GM23338 (cell line): ENCODE results near the gene PHTF2. TPM values are rescaled to one million over a fixed set of nuclear protein-coding genes. Genes with fewer than 3 reads are reported as not detected.

Experiments
- ATAC-seq: fragments of 200-7000 bp; cut with Tn5 transposase; 3 replicates; pipeline ENCODE4 v1.9.1; 2020
- DNase-seq: peaks from one replicate; pipeline ENCODE4 v3.0.0-alpha.2; 2015; ENCODE audit warnings: low spot score
- H2AFZ ChIP-seq: fragments of 200-600 bp; sonication (generic); 2 replicates; pipeline ENCODE4 v1.8.0; 2016; ENCODE audit warnings: antibody characterized with exemption, mild to moderate bottlenecking, moderate library complexity
- H3F3A ChIP-seq: fragments of 200-600 bp; sonication (generic); replicated peaks from 2 replicates; pipeline ENCODE4 v1.8.0; 2017; ENCODE audit warnings: antibody characterized with exemption, mixed run types, low read depth
- H3K27ac ChIP-seq: fragments of 200-600 bp; sonication (generic); 2 replicates; pipeline ENCODE4 v1.6.1; 2016; ENCODE audit warnings: low read depth
- H3K27me3 ChIP-seq: fragments of 200-600 bp; sonication (generic); 2 replicates; pipeline ENCODE4 v1.8.0; 2016; ENCODE audit warnings: mild to moderate bottlenecking, mixed run types, moderate library complexity; ENCODE audit not compliant: insufficient read depth
- H3K36me3 ChIP-seq: fragments of 200-600 bp; sonication (generic); 2 replicates; pipeline ENCODE4 v1.8.0; 2016; ENCODE audit warnings: mild to moderate bottlenecking; ENCODE audit not compliant: insufficient read depth
- H3K4me1 ChIP-seq: fragments of 200-600 bp; sonication (generic); 2 replicates; pipeline ENCODE4 v1.8.0; 2016; ENCODE audit warnings: mild to moderate bottlenecking, moderate library complexity; ENCODE audit not compliant: insufficient read depth
- H3K4me2 ChIP-seq: fragments of 200-600 bp; sonication (generic); 2 replicates; pipeline ENCODE4 v1.7.1; 2017; ENCODE audit warnings: mixed run types
- H3K4me3 ChIP-seq: fragments of 200-600 bp; sonication (generic); 2 replicates; pipeline ENCODE4 v1.6.1; 2016; ENCODE audit warnings: mixed run types
- H3K79me2 ChIP-seq: fragments of 200-600 bp; sonication (generic); replicated peaks from 2 replicates; pipeline ENCODE4 v1.8.0; 2017; ENCODE audit warnings: mild to moderate bottlenecking; ENCODE audit not compliant: insufficient read depth
- H3K9me2 ChIP-seq: fragments of 200-600 bp; sonication (generic); 2 replicates; pipeline ENCODE4 v1.8.0; 2017; ENCODE audit not compliant: insufficient read depth
- H4K20me1 ChIP-seq: fragments of 200-600 bp; sonication (generic); replicated peaks from 2 replicates; pipeline ENCODE4 v1.8.0; 2017; ENCODE audit warnings: mild to moderate bottlenecking; ENCODE audit not compliant: insufficient read depth
- H3K27ac Mint-ChIP-seq: 2 replicates; pipeline ENCODE4 v1.8.0; 2020; ENCODE audit warnings: inconsistent platforms, mild to moderate bottlenecking, moderate library complexity, mixed read lengths
- H3K27me3 Mint-ChIP-seq: 3 replicates; pipeline ENCODE4 v1.8.0; 2022; ENCODE audit warnings: low read depth, mild to moderate bottlenecking, moderate library complexity, mixed read lengths, inconsistent platforms; ENCODE audit not compliant: insufficient read depth, poor library complexity
- H3K36me3 Mint-ChIP-seq: 3 replicates; pipeline ENCODE4 v1.8.0; 2021; ENCODE audit warnings: low read depth, mild to moderate bottlenecking, inconsistent platforms, moderate library complexity, mixed read lengths
- H3K4me1 Mint-ChIP-seq: 3 replicates; pipeline ENCODE4 v1.8.0; 2020; ENCODE audit warnings: mild to moderate bottlenecking, inconsistent platforms, mixed read lengths
- H3K4me3 Mint-ChIP-seq: 3 replicates; pipeline ENCODE4 v1.8.0; 2021; ENCODE audit warnings: moderate library complexity, mild to moderate bottlenecking, inconsistent platforms, mixed read lengths
- H3K9me3 Mint-ChIP-seq: 3 replicates; pipeline ENCODE4 v1.8.0; 2020; ENCODE audit warnings: moderate library complexity, mild to moderate bottlenecking, inconsistent platforms, mixed read lengths
- ETS1 ChIP-seq: IDR thresholded peaks from 2 replicates; pipeline ENCODE4 v1.6.1; 2016; ENCODE audit warnings: antibody characterized with exemption
- JUNB ChIP-seq: IDR thresholded peaks from one replicate; pipeline ENCODE4 v1.6.1; 2016; ENCODE audit warnings: antibody characterized with exemption; ENCODE audit not compliant: unreplicated experiment
- NANOG ChIP-seq: IDR thresholded peaks from 2 replicates; pipeline ENCODE4 v1.6.1; 2016; ENCODE audit warnings: antibody characterized with exemption, borderline replicate concordance
- ZNF114 ChIP-seq: fragments of 250-450 bp; sonication (Bioruptor Pico); IDR thresholded peaks from 2 replicates; pipeline ENCODE4 v1.5.0; 2020; ENCODE audit warnings: mild to moderate bottlenecking, moderate library complexity
- ZNF331 ChIP-seq: fragments of 250-450 bp; sonication (Bioruptor Pico); IDR thresholded peaks from 2 replicates; pipeline ENCODE4 v1.5.0; 2020; ENCODE audit warnings: low read depth, mild to moderate bottlenecking, moderate library complexity
- ZNF462 ChIP-seq: fragments of 250-450 bp; sonication (Bioruptor Pico); IDR thresholded peaks from 2 replicates; pipeline ENCODE4 v1.5.0; 2020; ENCODE audit warnings: mild to moderate bottlenecking, moderate library complexity
- polyA plus RNA-seq: library from polyadenylated mRNA; unstranded; fragments of >200 nt; fragmentation: Nextera tagmentation; extraction: Ambion mirVana; gene quantifications from 2 replicates; pipeline ENCODE4 v1.2.1, GENCODE V29; 2016
- total RNA-seq: library from RNA; depleted of rRNA; stranded (reverse); fragments of >200 nt; shearing (Covaris generic); gene quantifications from 2 replicates; pipeline ENCODE4 v1.2.3, GENCODE V29; 2014

The PHTF2 gene
- total and polyA plus RNA-seq, 2 experiments from 2014 or later = 14.6 to 24.1 TPM

DNA sequence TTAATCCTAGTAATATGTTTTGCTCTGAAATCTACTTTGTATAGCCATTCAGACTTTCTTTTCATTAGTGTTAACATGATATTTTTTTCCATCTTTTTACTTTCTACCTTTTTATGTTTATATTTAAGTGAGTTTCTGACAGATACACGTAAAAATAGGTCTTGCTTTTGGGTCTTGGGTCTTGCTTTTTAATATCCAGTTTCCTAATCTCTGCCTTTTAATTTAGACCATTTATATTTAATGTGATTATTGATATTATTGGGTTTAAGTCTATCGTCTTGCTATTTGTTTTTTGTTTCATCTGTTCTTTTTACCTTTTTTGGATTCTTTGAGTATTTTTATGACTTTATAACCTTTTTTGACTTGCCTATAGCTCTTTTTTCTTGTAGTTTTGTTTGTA, 7.9 kb downstream of the PHTF2 start:
- H3K4me3 Mint-ChIP-seq = no peak overlapping the region
- no peak for DNase-seq
- peaks cover 63% of the 10 kb centered on the region for H3K79me2 ChIP-seq
- peaks cover 17% of the 10 kb centered on the region; the same call in 2 of the 3 replicates for H3K36me3 Mint-ChIP-seq
- H3K4me1 Mint-ChIP-seq = no peaks in the 10 kb centered on the region
- ATAC-seq = no peak
- no peaks in the 10 kb centered on the region for H3K27me3 ChIP-seq
- H3F3A ChIP-seq = no peaks in the 10 kb centered on the region
- no peak overlapping the region for H3K27ac Mint-ChIP-seq
- H3K4me2 ChIP-seq = no peak overlapping the region
- H3K4me3 ChIP-seq = no peak overlapping the region
- H2AFZ ChIP-seq = no peak overlapping the region
- H3K9me2 ChIP-seq = no peaks in the 10 kb centered on the region
- H3K27ac ChIP-seq = no peak overlapping the region
- H3K4me1 ChIP-seq = no peaks in the 10 kb centered on the region
- no peaks in the 10 kb centered on the region; the same call in 1 of the 2 replicates for H4K20me1 ChIP-seq
- H3K27me3 Mint-ChIP-seq = peaks cover 2% of the 10 kb centered on the region
- no peak for TF ChIP-seq ZNF462
- no peak for TF ChIP-seq ZNF331 (CRISPR knock-in tag)
- no peak for TF ChIP-seq ETS1
- peaks cover 16% of the 10 kb centered on the region; the same call in 2 of the 3 replicates for H3K9me3 Mint-ChIP-seq
- no peaks in the 10 kb centered on the region; the same call in 1 of the 2 replicates for H3K36me3 ChIP-seq

DNA sequence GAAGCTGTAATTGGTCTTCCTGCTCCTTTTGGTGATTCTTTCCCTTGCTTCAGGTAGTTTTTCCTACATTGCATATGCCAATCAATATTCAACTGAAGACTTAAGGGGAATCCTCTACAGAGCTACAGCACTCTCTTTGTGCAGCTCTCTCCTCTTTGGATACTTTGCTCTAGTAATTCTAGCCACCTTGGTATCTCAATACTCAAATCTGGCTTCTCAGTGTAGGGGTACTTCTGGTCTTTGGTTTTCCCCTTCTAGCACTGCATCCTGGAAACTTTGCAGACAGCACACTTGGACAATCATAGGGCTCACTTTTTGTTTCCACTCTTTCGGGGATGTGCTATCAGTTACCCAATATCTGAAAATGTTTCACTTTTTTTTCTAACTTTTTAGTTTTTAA, 9.9 kb downstream of the PHTF2 start:
- Histone ChIP-seq H3K79me2 (peaks cover 59% of the 10 kb centered on the region), H3K9me2 (no peaks in the 10 kb centered on the region), H3K36me3 (no peaks in the 10 kb centered on the region; the same call in 1 of the 2 replicates), H3K4me3 (no peak overlapping the region), H3F3A (no peaks in the 10 kb centered on the region), H3K27me3 (no peaks in the 10 kb centered on the region), H4K20me1 (no peaks in the 10 kb centered on the region; the same call in 1 of the 2 replicates), H3K4me2 (no peak overlapping the region), H3K4me1 (no peaks in the 10 kb centered on the region), H3K27ac (no peak overlapping the region), H2AFZ (no peak overlapping the region)
- Mint-ChIP-seq H3K4me1 (no peaks in the 10 kb centered on the region), H3K9me3 (peaks cover 16% of the 10 kb centered on the region; the same call in 2 of the 3 replicates), H3K36me3 (peaks cover 17% of the 10 kb centered on the region; the same call in 2 of the 3 replicates), H3K4me3 (no peak overlapping the region), H3K27me3 (peaks cover 2% of the 10 kb centered on the region), H3K27ac (no peak overlapping the region)
- no peak for TF ChIP-seq NANOG
- no peak for TF ChIP-seq JUNB
- no peak for TF ChIP-seq ZNF114 (CRISPR knock-in tag)
- DNase-seq (no peak), ATAC-seq (no peak)
